Measurements from ENCODE around the gene OPRM1. TPM values are rescaled to one million over a fixed set of nuclear protein-coding genes. Genes with fewer than 3 reads are reported as not detected.

Gene OPRM1
- total RNA-seq, 1 donor from 2014 or later = not detected

DNA sequence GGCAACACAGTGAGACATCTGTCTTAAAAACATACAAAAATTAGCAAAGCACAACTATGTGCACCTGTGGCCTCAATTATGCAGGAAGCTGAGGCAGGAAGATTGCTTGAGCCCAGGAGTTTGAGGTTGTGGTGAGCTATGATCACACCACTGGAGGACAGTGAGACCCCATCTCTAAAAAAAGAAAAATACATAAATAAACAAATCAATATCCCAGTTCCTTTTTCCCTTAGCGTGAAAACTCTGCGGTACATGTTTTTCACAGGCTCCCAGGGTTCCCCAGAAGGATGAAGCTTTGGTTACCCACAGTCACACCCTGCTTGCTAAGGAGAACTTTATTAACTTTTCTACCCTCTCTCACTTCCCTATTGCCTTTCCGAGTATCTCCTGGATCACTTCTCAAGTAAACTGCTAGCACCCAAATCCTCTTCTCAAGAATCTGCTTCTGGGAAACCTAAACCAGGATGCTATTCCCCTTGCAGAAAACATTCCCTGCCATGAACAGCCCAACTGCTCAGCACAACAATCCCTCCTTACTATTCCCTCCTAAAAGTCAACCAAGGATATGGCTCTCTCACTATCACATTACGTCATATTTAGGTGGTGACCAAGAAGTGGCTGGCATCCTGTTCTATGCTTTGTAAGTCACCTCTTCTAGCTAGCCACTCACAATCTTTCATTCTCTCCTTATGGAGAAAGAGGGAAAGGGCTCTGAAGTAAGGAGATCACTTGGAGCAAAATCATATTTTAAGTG is 195.2 kb downstream of the OPRM1 start:
- Histone ChIP-seq H3K4me2 (ENCODE audit: low read length) (no peak overlapping the region), H3K27me3 (ENCODE audit: insufficient read depth, low read length) (no peaks in the 10 kb centered on the region), H3K4me3 (ENCODE audit: insufficient read depth, low read depth, low read length) (no peak overlapping the region), H4K20me1 (ENCODE audit: insufficient read depth, low read length) (no peaks in the 10 kb centered on the region), H3K27ac (ENCODE audit: low read depth, low read length) (no peak overlapping the region), H3K79me2 (ENCODE audit: insufficient read depth, low read length) (no peaks in the 10 kb centered on the region), H3K9ac (ENCODE audit: low read length) (no peak overlapping the region), H3K36me3 (ENCODE audit: insufficient read depth, low read length) (no peaks in the 10 kb centered on the region), H3K9me3 (ENCODE audit: insufficient read depth, low read depth, low read length) (no peaks in the 10 kb centered on the region), H3K4me1 (ENCODE audit: insufficient read depth, low read length) (no peaks in the 10 kb centered on the region), H2AFZ (ENCODE audit: low read depth, low read length) (no peak overlapping the region)
- DNase-seq (ENCODE audit: low read depth) = no peak
- H3K9me3 Mint-ChIP-seq (ENCODE audit: unreplicated experiment) = no peaks in the 10 kb centered on the region
- H3K4me3 Mint-ChIP-seq (ENCODE audit: unreplicated experiment) = no peak overlapping the region
- FAIRE-seq = no peak
- no peak for TF ChIP-seq EZH2 (IDR thresholded peaks at IDR 0.05; ENCODE audit: insufficient read depth, low read length)
- TF ChIP-seq, protein P1, sequence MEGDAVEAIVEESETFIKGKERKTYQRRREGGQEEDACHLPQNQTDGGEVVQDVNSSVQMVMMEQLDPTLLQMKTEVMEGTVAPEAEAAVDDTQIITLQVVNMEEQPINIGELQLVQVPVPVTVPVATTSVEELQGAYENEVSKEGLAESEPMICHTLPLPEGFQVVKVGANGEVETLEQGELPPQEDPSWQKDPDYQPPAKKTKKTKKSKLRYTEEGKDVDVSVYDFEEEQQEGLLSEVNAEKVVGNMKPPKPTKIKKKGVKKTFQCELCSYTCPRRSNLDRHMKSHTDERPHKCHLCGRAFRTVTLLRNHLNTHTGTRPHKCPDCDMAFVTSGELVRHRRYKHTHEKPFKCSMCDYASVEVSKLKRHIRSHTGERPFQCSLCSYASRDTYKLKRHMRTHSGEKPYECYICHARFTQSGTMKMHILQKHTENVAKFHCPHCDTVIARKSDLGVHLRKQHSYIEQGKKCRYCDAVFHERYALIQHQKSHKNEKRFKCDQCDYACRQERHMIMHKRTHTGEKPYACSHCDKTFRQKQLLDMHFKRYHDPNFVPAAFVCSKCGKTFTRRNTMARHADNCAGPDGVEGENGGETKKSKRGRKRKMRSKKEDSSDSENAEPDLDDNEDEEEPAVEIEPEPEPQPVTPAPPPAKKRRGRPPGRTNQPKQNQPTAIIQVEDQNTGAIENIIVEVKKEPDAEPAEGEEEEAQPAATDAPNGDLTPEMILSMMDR (IDR thresholded peaks at IDR 0.05; ENCODE audit: insufficient read depth, low read depth, low read length) = no peak
- no peak overlapping the region for H3K27ac Mint-ChIP-seq (ENCODE audit: unreplicated experiment)
- no peaks in the 10 kb centered on the region for H3K36me3 Mint-ChIP-seq (ENCODE audit: low read depth, unreplicated experiment)
- peaks cover 4% of the 10 kb centered on the region for H3K4me1 Mint-ChIP-seq (ENCODE audit: low read depth, unreplicated experiment)
- H3K27me3 Mint-ChIP-seq (ENCODE audit: low read depth, unreplicated experiment) = no peaks in the 10 kb centered on the region

DNA sequence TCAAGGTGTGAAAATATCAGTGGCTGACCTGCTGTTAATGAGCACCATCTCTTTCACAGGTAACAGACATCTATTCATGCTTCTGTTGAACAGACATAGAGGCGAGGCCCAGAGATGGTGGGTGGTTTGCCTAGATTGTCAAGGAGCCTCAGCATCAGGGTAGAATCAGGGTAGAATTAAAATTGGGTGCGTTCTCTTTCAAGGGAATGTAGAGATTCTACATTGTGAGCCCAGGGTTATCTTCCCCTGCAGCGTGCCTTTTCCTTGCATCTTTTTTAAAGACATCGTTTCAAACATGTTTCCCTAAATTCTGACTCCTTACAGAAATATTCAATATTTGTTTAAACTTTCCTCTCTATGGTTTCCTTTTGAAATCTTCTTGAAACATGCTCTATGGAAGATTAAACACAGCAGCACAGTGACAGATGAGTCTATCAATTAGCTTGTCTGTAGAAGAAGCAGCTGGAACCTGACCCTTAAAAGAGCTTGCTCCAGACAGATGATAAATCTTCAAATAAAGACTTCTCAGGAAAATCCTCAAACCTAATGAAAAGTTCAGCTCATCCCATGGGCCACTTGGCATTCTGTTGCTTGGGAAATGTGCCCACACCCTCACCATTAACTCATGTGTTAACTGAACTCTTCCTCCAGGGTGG is 197.7 kb downstream of the OPRM1 start:
- no peak overlapping the region for H3K4me2 ChIP-seq (ENCODE audit: low read length)
- no peaks in the 10 kb centered on the region for H3K9me3 Mint-ChIP-seq (ENCODE audit: unreplicated experiment)
- H3K4me3 ChIP-seq (ENCODE audit: insufficient read depth, low read depth, low read length) = no peak overlapping the region
- no peaks in the 10 kb centered on the region for H3K9me3 ChIP-seq (ENCODE audit: insufficient read depth, low read depth, low read length)
- H3K79me2 ChIP-seq (ENCODE audit: insufficient read depth, low read length) = no peaks in the 10 kb centered on the region
- no peaks in the 10 kb centered on the region for H3K36me3 ChIP-seq (ENCODE audit: insufficient read depth, low read length)
- FAIRE-seq = no peak
- no peak overlapping the region for H2AFZ ChIP-seq (ENCODE audit: low read depth, low read length)
- no peak overlapping the region for H3K9ac ChIP-seq (ENCODE audit: low read length)
- H3K27me3 Mint-ChIP-seq (ENCODE audit: low read depth, unreplicated experiment) = no peaks in the 10 kb centered on the region
- no peak overlapping the region for H3K4me3 Mint-ChIP-seq (ENCODE audit: unreplicated experiment)
- no peaks in the 10 kb centered on the region for H4K20me1 ChIP-seq (ENCODE audit: insufficient read depth, low read length)
- DNase-seq (ENCODE audit: low read depth) = peak; percentile 9
- H3K36me3 Mint-ChIP-seq (ENCODE audit: low read depth, unreplicated experiment) = no peaks in the 10 kb centered on the region
- H3K27ac ChIP-seq (ENCODE audit: low read depth, low read length) = no peak overlapping the region
- no peaks in the 10 kb centered on the region for H3K4me1 ChIP-seq (ENCODE audit: insufficient read depth, low read length)
- H3K4me1 Mint-ChIP-seq (ENCODE audit: low read depth, unreplicated experiment) = peaks cover 13% of the 10 kb centered on the region
- no peak overlapping the region for H3K27ac Mint-ChIP-seq (ENCODE audit: unreplicated experiment)
- H3K27me3 ChIP-seq (ENCODE audit: insufficient read depth, low read length) = no peaks in the 10 kb centered on the region
- TF ChIP-seq, protein P1 (IDR thresholded peaks at IDR 0.05; ENCODE audit: insufficient read depth, low read depth, low read length) = no peak
- no peak for TF ChIP-seq EZH2 (IDR thresholded peaks at IDR 0.05; ENCODE audit: insufficient read depth, low read length)

DNA sequence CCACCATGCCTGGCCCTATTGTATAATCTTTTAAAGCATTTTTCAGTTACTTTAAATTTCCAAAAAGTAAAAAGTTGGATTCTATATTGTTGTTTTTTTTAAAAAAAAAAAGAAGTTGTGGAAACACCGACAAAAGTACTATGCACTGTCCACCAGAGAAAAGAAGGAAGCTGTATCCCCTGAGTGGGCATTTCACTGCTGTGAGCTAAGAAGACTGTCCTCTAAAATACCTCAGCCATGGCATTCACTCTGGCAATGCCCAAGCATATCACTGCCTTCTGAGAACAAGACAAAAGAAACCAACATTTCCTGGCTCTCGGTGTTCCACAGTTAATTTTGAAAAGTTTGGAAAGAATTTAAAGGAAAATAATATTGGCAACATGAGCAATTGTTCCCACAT is 199.8 kb downstream of the OPRM1 start:
- Histone ChIP-seq H3K27me3 (ENCODE audit: insufficient read depth, low read length) (no peaks in the 10 kb centered on the region), H3K27ac (ENCODE audit: low read depth, low read length) (no peak overlapping the region), H3K4me2 (ENCODE audit: low read length) (no peak overlapping the region), H3K9me3 (ENCODE audit: insufficient read depth, low read depth, low read length) (no peaks in the 10 kb centered on the region), H3K36me3 (ENCODE audit: insufficient read depth, low read length) (no peaks in the 10 kb centered on the region), H3K79me2 (ENCODE audit: insufficient read depth, low read length) (no peaks in the 10 kb centered on the region), H2AFZ (ENCODE audit: low read depth, low read length) (no peak overlapping the region), H3K4me1 (ENCODE audit: insufficient read depth, low read length) (no peaks in the 10 kb centered on the region), H3K9ac (ENCODE audit: low read length) (no peak overlapping the region), H4K20me1 (ENCODE audit: insufficient read depth, low read length) (no peaks in the 10 kb centered on the region), H3K4me3 (ENCODE audit: insufficient read depth, low read depth, low read length) (no peak overlapping the region)
- Mint-ChIP-seq H3K4me1 (ENCODE audit: low read depth, unreplicated experiment) (peaks cover 15% of the 10 kb centered on the region), H3K4me3 (ENCODE audit: unreplicated experiment) (no peak overlapping the region), H3K9me3 (ENCODE audit: unreplicated experiment) (no peaks in the 10 kb centered on the region), H3K36me3 (ENCODE audit: low read depth, unreplicated experiment) (no peaks in the 10 kb centered on the region), H3K27ac (ENCODE audit: unreplicated experiment) (no peak overlapping the region), H3K27me3 (ENCODE audit: low read depth, unreplicated experiment) (no peaks in the 10 kb centered on the region)
- FAIRE-seq (no peak), DNase-seq (ENCODE audit: low read depth) (no peak)
- TF ChIP-seq, protein P1 (IDR thresholded peaks at IDR 0.05; ENCODE audit: insufficient read depth, low read depth, low read length) = no peak
- TF ChIP-seq EZH2 (IDR thresholded peaks at IDR 0.05; ENCODE audit: insufficient read depth, low read length) = no peak
